ENCODE data around the gene RAB11FIP4. TPM values are rescaled to one million over a fixed set of nuclear protein-coding genes. Genes with fewer than 3 reads are reported as not detected.

Gene RAB11FIP4
- total and polyA plus RNA-seq, 9 of the 15 experiments (the other 6 are each of a cell fraction or from before 2014, with no cell fraction given) = 0.62 to 16.6 (median 8.9) TPM

DNA sequence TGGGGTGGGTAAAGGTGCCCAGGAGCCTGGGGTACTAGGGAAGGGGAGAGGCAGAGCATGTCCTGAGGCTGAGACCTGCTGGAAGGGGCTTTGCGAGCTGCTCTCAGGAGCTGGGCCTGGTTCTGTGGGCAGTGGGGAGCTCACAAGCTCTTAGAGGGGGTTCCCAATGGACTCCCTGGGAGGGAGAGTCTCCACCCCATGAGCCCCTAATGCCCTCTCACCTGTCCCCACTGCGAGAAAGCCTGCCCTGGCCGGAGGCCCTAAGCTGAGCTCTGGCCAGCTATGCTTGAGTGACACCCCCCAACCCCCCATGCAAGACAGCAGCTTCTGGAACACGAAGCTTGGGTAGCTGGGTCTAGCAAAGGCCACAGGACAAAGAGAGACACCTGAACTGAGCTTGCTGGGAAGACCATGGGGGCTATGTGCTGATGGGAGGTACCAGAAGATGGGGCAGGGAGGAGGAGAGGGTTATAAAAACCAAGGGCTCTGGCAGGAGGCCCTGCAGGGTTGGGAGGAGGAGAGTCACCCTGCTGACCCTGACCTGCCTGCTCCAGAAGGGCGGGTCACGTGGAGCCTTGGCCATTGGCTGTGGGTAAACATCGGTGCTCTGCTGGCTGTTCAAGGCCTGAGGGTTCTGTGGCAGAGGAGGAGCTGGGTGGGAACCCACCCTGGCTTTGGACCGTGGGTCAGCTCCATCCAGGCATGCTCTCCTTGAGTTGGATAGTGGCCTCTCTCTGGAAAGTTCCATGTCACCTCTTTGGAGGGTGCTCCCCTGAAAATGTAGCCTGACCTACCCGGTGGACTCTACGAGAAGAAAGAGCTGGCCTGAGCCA, 106.7 kb downstream of the RAB11FIP4 start (continued):
- no peak for TF ChIP-seq POLR2B (IDR thresholded peaks at IDR 0.05; ENCODE audit: low read depth, partially characterized antibody)
- TF ChIP-seq ERF (CRISPR knock-in tag; IDR thresholded peaks at IDR 0.05) = 0 out of 2 replicates have a peak, but pooled peaks have one; percentile 62
- TF ChIP-seq ATF1 (CRISPR knock-in tag; IDR thresholded peaks at IDR 0.05) = no peak
- TF ChIP-seq ATF1 (tag; IDR thresholded peaks at IDR 0.05) = no peak
- no peak for TF ChIP-seq SRF (CRISPR knock-in tag; IDR thresholded peaks at IDR 0.05)
- 0 out of 2 replicates have a peak, but pooled peaks have one; percentile 49 for TF ChIP-seq ZBTB17 (CRISPR knock-in tag; IDR thresholded peaks at IDR 0.05)
- TF ChIP-seq, protein P1, sequence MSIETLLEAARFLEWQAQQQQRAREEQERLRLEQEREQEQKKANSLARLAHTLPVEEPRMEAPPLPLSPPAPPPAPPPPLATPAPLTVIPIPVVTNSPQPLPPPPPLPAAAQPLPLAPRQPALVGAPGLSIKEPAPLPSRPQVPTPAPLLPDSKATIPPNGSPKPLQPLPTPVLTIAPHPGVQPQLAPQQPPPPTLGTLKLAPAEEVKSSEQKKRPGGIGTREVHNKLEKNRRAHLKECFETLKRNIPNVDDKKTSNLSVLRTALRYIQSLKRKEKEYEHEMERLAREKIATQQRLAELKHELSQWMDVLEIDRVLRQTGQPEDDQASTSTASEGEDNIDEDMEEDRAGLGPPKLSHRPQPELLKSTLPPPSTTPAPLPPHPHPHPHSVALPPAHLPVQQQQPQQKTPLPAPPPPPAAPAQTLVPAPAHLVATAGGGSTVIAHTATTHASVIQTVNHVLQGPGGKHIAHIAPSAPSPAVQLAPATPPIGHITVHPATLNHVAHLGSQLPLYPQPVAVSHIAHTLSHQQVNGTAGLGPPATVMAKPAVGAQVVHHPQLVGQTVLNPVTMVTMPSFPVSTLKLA (conservative IDR thresholded peaks at IDR 0.05) = peak in 1 of 2 experiments; percentile 40; a peak in 1 of 4 replicates
- TF ChIP-seq HNRNPLL (IDR thresholded peaks at IDR 0.05; ENCODE audit: low read depth, low read length, poor library complexity, severe bottlenecking) = no peak
- peak; percentile 50 to 68; a peak in 1 of 4 replicates for TF ChIP-seq FOXK2 (conservative IDR thresholded peaks at IDR 0.05 in 1 of 2, IDR thresholded peaks at IDR 0.05 in 1 of 2; ENCODE audit: low read depth in 2 of 2)
- no peak for TF ChIP-seq TRIM24 (IDR thresholded peaks at IDR 0.05)
- TF ChIP-seq, protein P2, sequence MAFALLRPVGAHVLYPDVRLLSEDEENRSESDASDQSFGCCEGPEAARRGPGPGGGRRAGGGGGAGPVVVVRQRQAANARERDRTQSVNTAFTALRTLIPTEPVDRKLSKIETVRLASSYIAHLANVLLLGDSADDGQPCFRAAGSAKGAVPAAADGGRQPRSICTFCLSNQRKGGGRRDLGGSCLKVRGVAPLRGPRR (CRISPR knock-in tag; IDR thresholded peaks at IDR 0.05) = no peak
- no peak for TF ChIP-seq NFE2 (IDR thresholded peaks at IDR 0.05; ENCODE audit: low read depth)
- no peak for TF ChIP-seq SREBF1 (IDR thresholded peaks at IDR 0.05; ENCODE audit: borderline replicate concordance, low read depth, low read length)

Measured in K562 (cell line).